ENCODE data around the gene DOCK7. TPM values are rescaled to one million over a fixed set of nuclear protein-coding genes. Genes with fewer than 3 reads are reported as not detected.
"Not testable (repeated sequence)": the region's sequence is repeated elsewhere in the genome, so short reads cannot be mapped to it uniquely, and the experiment has no call there.

The DOCK7 gene
- total RNA-seq, 1 donor from 2014 or later, result 10.2 TPM

DNA sequence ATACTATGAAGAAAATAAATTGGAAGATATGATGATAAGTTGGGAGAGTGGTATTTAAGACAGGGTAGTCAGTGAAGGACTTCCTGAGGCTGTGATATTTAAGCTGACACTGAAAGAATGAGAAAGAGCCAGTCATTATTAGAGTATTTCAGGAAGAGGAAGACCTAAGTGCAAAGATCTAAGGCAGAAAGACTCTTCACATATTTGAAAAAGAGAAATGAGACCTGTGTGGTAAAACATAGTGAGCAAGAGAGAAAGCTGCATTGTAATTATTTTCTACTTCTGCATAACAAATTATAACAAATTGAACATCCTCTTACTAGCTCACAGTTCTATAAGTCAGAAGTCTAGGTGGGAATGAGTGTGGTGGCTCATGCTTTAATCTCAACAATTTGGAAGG, 34.6 kb upstream of the DOCK7 start:
- Histone ChIP-seq H3K4me3 (no peak overlapping the region), H3K36me3 (no peaks in the 10 kb centered on the region), H3K27me3 (ENCODE audit: low read depth) (peaks cover 13% of the 10 kb centered on the region), H3K4me1 (peaks cover 38% of the 10 kb centered on the region), H3K27ac (replicated peaks) (no peak overlapping the region), H3K9me3 (replicated peaks) (no peaks in the 10 kb centered on the region)
- TF ChIP-seq, protein P1, sequence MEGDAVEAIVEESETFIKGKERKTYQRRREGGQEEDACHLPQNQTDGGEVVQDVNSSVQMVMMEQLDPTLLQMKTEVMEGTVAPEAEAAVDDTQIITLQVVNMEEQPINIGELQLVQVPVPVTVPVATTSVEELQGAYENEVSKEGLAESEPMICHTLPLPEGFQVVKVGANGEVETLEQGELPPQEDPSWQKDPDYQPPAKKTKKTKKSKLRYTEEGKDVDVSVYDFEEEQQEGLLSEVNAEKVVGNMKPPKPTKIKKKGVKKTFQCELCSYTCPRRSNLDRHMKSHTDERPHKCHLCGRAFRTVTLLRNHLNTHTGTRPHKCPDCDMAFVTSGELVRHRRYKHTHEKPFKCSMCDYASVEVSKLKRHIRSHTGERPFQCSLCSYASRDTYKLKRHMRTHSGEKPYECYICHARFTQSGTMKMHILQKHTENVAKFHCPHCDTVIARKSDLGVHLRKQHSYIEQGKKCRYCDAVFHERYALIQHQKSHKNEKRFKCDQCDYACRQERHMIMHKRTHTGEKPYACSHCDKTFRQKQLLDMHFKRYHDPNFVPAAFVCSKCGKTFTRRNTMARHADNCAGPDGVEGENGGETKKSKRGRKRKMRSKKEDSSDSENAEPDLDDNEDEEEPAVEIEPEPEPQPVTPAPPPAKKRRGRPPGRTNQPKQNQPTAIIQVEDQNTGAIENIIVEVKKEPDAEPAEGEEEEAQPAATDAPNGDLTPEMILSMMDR (IDR thresholded peaks at IDR 0.05; ENCODE audit: borderline replicate concordance), result no peak
- no peak for DNase-seq
- intact Hi-C loops (cut with micrococcal nuclease), result no loop called here

DNA sequence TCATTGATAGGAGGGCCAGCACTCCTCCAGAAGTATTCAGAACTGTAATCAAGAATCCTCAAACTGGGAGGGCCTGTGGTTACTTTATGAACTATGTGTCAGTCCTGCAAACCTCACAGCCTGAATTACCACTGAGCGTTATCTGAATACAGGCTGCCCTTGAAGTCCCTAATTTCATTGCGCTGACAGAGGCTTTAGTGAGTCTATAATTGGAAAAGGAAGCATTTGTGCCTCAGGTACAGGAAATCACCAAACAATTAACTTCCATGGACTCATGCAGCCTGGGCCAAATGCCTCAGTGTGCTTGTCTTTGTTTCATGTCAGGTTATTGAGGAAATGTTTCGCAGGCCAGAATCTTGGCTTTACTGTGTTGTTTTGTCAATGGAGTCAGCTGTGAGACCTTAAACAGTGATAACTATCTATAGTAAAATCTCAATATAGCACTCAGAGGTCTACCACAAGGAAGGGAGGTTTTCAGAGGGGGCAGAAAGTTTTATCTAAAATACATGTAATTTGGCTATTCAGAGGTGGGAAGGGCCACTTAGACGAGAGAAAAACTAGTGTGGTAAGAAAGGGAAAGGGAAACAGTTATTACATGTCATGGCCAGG, 32.9 kb upstream of the DOCK7 start:
- Histone ChIP-seq H3K36me3 (no peaks in the 10 kb centered on the region), H3K4me3 (no peak overlapping the region), H3K27ac (replicated peaks) (no peak overlapping the region), H3K9me3 (replicated peaks) (no peaks in the 10 kb centered on the region), H3K4me1 (peaks cover 36% of the 10 kb centered on the region), H3K27me3 (ENCODE audit: low read depth) (peaks cover 9% of the 10 kb centered on the region)
- DNase-seq, result no peak
- TF ChIP-seq, protein P1 (IDR thresholded peaks at IDR 0.05; ENCODE audit: borderline replicate concordance), result no peak
- intact Hi-C loops (cut with micrococcal nuclease), result no loop called here

DNA sequence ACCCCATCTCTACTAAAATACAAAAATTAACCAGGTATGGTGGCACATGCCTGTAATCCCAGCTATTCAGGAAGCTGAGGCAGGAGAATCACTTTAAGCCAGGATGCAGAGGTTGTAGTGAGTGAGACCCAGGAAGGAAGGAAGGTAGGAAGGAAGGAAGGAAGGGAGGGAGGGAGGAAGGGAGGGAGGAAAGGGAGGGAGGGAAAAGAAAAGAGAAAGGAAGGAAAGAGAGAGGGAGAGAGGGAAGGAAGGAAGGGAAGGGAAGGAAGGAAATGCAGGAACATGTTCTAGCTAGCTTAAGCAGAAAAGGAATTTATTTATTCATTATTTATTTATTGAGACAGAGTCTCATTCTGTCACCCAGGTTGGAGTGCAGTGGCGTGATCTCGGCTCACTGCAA, 30.2 kb upstream of the DOCK7 start:
- peaks cover 13% of the 10 kb centered on the region for H3K4me1 ChIP-seq
- intact Hi-C loops (cut with micrococcal nuclease); H3K9me3 ChIP-seq (replicated peaks); DNase-seq; H3K36me3 ChIP-seq; H3K4me3 ChIP-seq; H3K27ac ChIP-seq (replicated peaks): not testable (repeated sequence)
- peaks cover 24% of the 10 kb centered on the region for H3K27me3 ChIP-seq (ENCODE audit: low read depth)

DNA sequence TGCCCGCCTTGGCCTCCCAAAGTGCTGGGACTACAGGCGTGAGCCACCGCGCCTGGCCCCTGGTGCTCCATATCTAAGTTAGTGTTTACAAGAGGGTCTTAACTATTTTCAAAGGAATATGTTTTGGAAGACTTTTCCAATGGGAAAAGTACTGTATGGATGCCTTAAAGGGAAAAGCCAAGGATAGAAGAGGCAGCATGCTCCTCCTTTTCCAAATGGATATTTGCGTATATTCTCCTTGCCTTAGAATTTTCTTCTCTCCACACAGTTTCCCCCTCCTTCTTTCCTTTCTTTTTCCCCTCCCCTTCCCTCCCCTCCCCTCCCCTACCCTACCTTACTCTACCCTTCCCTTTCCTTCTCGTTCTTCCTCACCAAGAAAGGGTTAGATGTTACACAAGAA, 29.3 kb upstream of the DOCK7 start:
- H3K27me3 ChIP-seq (ENCODE audit: low read depth), result peaks cover 20% of the 10 kb centered on the region
- H3K4me1 ChIP-seq, result peaks cover 13% of the 10 kb centered on the region
- no peak for DNase-seq
- intact Hi-C loops (cut with micrococcal nuclease), result no loop called here
- H3K9me3 ChIP-seq (replicated peaks), result no peaks in the 10 kb centered on the region
- no peak overlapping the region for H3K27ac ChIP-seq (replicated peaks)
- H3K4me3 ChIP-seq, result no peak overlapping the region
- no peaks in the 10 kb centered on the region for H3K36me3 ChIP-seq
- TF ChIP-seq, protein P1 (IDR thresholded peaks at IDR 0.05; ENCODE audit: borderline replicate concordance), result no peak

DNA sequence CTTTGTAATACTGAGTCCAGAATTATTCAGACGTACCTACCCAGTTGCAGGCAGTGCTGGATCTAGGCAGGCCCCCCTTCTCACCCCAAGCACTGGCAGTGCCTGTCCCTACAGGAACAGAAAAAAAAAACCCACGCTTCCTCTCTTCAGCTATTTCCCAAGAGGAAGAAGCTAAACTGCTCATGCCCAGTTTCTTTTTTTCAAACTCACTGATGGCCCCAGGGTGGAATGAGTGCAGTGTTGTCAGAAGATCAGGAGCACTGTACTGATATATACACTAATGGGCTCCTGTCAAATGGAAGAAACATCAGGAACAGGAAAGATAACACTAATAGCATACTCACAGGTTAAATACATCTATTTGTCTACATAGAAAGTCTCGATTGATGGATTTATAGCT, 28.2 kb upstream of the DOCK7 start:
- Histone ChIP-seq H3K27me3 (ENCODE audit: low read depth) (peaks cover 17% of the 10 kb centered on the region), H3K4me1 (peaks cover 10% of the 10 kb centered on the region), H3K36me3 (no peaks in the 10 kb centered on the region), H3K4me3 (no peak overlapping the region), H3K27ac (replicated peaks) (no peak overlapping the region), H3K9me3 (replicated peaks) (no peaks in the 10 kb centered on the region)
- intact Hi-C loops (cut with micrococcal nuclease), result no loop called here
- TF ChIP-seq, protein P1 (IDR thresholded peaks at IDR 0.05; ENCODE audit: borderline replicate concordance), result no peak
- no peak for DNase-seq

DNA sequence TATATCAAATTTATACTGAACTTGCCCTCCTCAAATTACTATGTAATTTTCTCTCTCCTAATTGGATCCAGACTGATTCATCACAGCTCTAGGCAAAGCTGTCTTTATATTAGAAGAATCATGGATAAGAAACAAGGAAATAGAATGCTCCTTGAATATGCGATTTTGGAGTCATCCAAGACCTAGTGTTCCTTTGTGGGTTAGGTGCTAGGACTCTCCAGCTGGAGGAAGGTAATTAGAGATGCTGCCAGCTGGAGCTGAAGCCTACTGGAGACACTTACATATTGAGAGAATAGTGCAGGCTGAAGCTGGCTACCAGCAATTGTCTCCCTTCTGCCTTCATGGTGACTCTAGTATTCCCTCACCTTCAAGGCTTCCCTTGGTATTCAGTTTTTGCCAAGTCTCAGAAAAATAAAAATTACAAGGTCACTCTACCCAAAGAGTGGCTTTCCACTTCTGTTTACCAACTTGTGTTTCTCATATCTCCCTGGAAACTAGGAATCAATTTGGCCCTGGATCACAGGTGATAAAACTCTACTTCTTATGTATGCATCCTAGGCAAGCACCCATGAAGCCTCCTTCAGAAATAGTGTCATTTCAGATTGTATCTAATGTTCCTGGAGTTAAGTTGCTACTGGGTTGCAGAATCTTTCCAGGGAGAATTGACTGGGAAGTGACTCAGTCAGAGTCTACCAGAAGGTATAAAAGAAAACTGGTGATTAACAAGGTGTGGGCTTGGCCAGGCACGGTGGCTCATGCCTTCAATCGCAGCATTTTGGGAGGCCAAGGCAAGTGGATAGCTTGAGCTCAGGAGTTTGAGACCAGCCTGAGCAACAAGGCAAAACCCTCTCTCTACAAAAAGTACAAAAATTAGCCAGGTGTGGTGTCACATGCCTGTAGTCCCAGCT, 24.4 kb upstream of the DOCK7 start:
- no peaks in the 10 kb centered on the region for H3K4me1 ChIP-seq
- no peak overlapping the region for H3K4me3 ChIP-seq
- no peaks in the 10 kb centered on the region for H3K9me3 ChIP-seq (replicated peaks)
- intact Hi-C loops (cut with micrococcal nuclease), result no loop called here
- H3K36me3 ChIP-seq, result no peaks in the 10 kb centered on the region
- no peak for DNase-seq
- H3K27ac ChIP-seq (replicated peaks), result no peak overlapping the region
- H3K27me3 ChIP-seq (ENCODE audit: low read depth), result peaks cover 36% of the 10 kb centered on the region
- TF ChIP-seq, protein P1 (IDR thresholded peaks at IDR 0.05; ENCODE audit: borderline replicate concordance), result no peak

Measured in left ventricle myocardium inferior (tissue), 1 donor.